GM20000 (cell line): ENCODE results near the gene SLC25A5.
A peak's percentile ranks its signal among the peaks of the same experiment; 100 is the strongest.

Experiments
- DNase-seq: peaks from one replicate; pipeline ENCODE4 v3.0.0; 2012; ENCODE audit warnings: low spot score
- CTCF ChIP-seq: IDR thresholded peaks from 2 replicates; pipeline ENCODE4 v1.5.1; 2012; ENCODE audit warnings: mild to moderate bottlenecking, control low read depth; ENCODE audit errors: extremely low read depth, missing control alignments

The SLC25A5 gene

GRCh38 chrX:119516157-119516702 is 48.0 kb downstream of the SLC25A5 start:
- TF ChIP-seq CTCF = peak; percentile 57
- peak; percentile 67 for DNase-seq

GRCh38 chrX:119518371-119518770 is 50.1 kb downstream of the SLC25A5 start:
- no peak for DNase-seq
- TF ChIP-seq CTCF = no peak
